H1 (cell line): ENCODE results near the gene ANKRD13B. TPM values are rescaled to one million over a fixed set of nuclear protein-coding genes. Genes with fewer than 3 reads are reported as not detected.

Experiments used
- CHD2 ChIP-seq: IDR thresholded peaks from 2 replicates; pipeline ENCODE4 v1.6.1; 2012; ENCODE audit warnings: low read length, improper control_type of control experiment
- CHD7 ChIP-seq: fragments of 300-600 bp; sonication (generic); IDR thresholded peaks from 2 replicates; pipeline ENCODE4 v1.7.1; 2012; ENCODE audit warnings: low read length, moderate library complexity, mild to moderate bottlenecking, inconsistent platforms; ENCODE audit not compliant: insufficient replicate concordance
- CTCF ChIP-seq, 3 experiments: IDR thresholded peaks; 1 replicate in 2 of 3; 2 replicates in 1 of 3; pipeline versions ENCODE4 v1.5.1 to v1.6.1; 2011; ENCODE audit warnings: low read length in 3 of 3, mild to moderate bottlenecking in 3 of 3, inconsistent platforms in 2 of 3, low read depth in 1 of 3, moderate library complexity in 1 of 3; ENCODE audit not compliant: insufficient read depth in 1 of 3; ENCODE audit errors: control extremely low read depth in 1 of 3
- EP300 ChIP-seq, 2 experiments: IDR thresholded peaks; 1 replicate in 1 of 2; 2 replicates in 1 of 2; pipeline ENCODE4 v1.6.1; 2011 to 2012; ENCODE audit warnings: low read depth in 2 of 2, low read length in 2 of 2, mild to moderate bottlenecking in 2 of 2, borderline replicate concordance in 1 of 2, inconsistent platforms in 1 of 2, moderate library complexity in 1 of 2
- PHF8 ChIP-seq: fragments of 200-600 bp; sonication (generic); conservative IDR thresholded peaks from 2 replicates; pipeline ENCODE4 v1.7.1; 2012; ENCODE audit warnings: low read depth, mild to moderate bottlenecking, inconsistent platforms, low read length, moderate library complexity
- SIN3A ChIP-seq, 2 experiments: IDR thresholded peaks in 1 of 2; conservative IDR thresholded peaks in 1 of 2; 2 replicates each; pipeline ENCODE4 v1.6.1; 2011 to 2012; ENCODE audit warnings: low read length in 2 of 2, improper control_type of control experiment in 1 of 2, low read depth in 1 of 2, mild to moderate bottlenecking in 1 of 2
- SIX5 ChIP-seq: IDR thresholded peaks from 2 replicates; pipeline ENCODE4 v1.6.1; 2011; ENCODE audit warnings: mild to moderate bottlenecking, low read depth, low read length
- SRF ChIP-seq: IDR thresholded peaks from 2 replicates; pipeline ENCODE4 v1.6.1; 2011; ENCODE audit warnings: mild to moderate bottlenecking, low read depth, low read length, moderate library complexity
- TAF7 ChIP-seq: optimal IDR thresholded peaks from 2 replicates; pipeline ENCODE3; 2011; ENCODE audit warnings: low read depth, mild to moderate bottlenecking, inconsistent platforms, low read length, moderate library complexity, borderline replicate concordance
- polyA plus RNA-seq, 7 experiments: library from polyadenylated mRNA; depleted of rRNA in 3 of 7; stranded (reverse) in 5 of 7; unstranded in 2 of 7; fragments of >200 nt in 5 of 7; fragments of 200-250 nt in 2 of 7; gene quantifications; 1 replicate in 5 of 7; 2 replicates in 1 of 7; 4 replicates in 1 of 7; pipeline versions ENCODE4 v1.2.1 to v1.2.3, GENCODE V29; 2011 to 2013; ENCODE audit warnings: missing spikeins in 2 of 7, mixed read lengths in 2 of 7
- total RNA-seq: library from RNA; stranded (reverse); fragmentation: NEBNext Ultra II Directional; extraction: Animal tissue kit (Norgen Biotek cat#: 25700); gene quantifications from 2 replicates; pipeline ENCODE4 v1.2.1, GENCODE V29; 2021

The ANKRD13B gene
- total and polyA plus RNA-seq, 2 of the 8 experiments (the other 6 are each of a cell fraction or from before 2014, with no cell fraction given): 16.4 to 48.5 TPM

- TF ChIP-seq CHD7 (no peak), CTCF (IDR thresholded peaks at IDR 0.05; ENCODE audit: control extremely low read depth in 1 of 3, insufficient read depth in 1 of 3, low read depth in 1 of 3, low read length in 3 of 3) (no peak), SRF (no peak), PHF8 (no peak), EP300 (IDR thresholded peaks at IDR 0.05; ENCODE audit: borderline replicate concordance in 1 of 2, low read depth in 2 of 2, low read length in 2 of 2) (no peak), TAF7 (no peak), SIN3A (conservative IDR thresholded peaks at IDR 0.05 in 1 of 2, IDR thresholded peaks at IDR 0.05 in 1 of 2; ENCODE audit: low read depth in 1 of 2, low read length in 2 of 2) (no peak), CHD2 (no peak), SIX5 (no peak)
Observed at GRCh38 chr17:29629839-29630238, 36.9 kb downstream of the ANKRD13B start (continued).
